Left forelimb (tissue), 1 donor: ENCODE measurements around the gene INO80B.
"Not testable (repeated sequence)": the region's sequence is repeated elsewhere in the genome, so short reads cannot be mapped to it uniquely, and the experiment has no call there.

Source experiments
- DNase-seq: peaks from one replicate; pipeline ENCODE4 v3.0.0-alpha.2; 2018; ENCODE audit warnings: low spot score

INO80B gene

DNA sequence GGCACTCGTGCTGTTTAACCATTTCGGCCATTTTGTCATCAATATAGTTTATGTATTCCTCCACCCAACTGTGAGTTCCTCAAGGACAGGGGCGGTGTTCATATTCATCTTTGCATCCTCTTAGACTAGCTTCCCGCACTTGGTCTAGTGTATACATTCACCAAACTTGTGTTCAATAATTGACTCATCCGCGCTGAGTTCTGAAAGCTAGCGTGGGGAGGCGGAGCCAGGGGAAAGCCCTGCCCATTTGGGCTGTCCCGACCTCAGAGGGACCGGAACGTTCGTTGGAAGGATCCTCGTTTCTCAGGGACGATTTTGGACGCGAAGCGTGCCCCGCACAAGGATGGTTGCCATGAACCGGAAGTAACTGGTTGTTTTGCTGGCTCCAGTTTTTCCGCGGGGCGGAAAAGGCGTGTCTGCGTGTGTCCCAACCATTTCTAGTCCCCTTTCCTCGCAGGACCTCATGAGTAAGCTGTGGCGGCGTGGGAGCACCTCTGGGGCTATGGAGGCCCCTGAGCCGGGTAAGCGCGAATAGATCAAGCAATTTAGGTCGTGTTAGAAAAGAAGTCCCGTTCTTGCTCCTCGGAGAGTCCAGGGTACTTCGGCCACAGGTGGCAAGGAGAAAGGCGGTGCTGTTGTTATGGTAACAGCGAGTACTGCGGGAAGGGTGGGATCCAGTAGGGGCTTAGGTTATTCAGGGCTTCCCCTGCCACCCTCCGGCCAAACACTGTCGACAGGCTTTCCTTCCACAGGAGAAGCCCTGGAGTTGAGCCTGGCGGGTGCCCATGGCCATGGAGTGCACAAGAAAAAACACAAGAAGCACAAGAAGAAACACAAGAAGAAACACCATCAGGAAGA lies at the start of gene INO80B:
Gene INO80B, plus strand, starts transcription at position 434 of the 858 bp plus-strand sequence. Its CDS starts 30 bp downstream, at position 464.
- peak; percentile 96 for DNase-seq

DNA sequence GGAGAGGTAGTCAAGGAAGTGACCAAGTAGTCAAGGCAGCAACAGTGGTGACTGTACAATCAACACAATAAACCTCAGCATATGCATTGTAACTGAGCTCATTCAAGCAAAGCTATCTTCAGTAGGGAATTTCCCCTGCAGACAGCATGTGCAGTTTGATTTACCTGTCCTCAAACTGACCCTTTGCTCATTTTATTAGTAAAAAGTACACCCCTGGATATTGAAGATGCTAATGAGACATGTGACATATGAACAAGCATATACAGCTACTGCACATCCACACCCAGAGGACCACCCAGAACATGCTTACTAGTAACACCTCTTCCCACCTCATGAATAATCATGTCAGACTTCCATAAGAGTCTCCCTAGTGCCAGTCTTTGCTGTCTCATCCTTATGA lies 48.9 kb upstream of the INO80B start:
- DNase-seq, result no peak

DNA sequence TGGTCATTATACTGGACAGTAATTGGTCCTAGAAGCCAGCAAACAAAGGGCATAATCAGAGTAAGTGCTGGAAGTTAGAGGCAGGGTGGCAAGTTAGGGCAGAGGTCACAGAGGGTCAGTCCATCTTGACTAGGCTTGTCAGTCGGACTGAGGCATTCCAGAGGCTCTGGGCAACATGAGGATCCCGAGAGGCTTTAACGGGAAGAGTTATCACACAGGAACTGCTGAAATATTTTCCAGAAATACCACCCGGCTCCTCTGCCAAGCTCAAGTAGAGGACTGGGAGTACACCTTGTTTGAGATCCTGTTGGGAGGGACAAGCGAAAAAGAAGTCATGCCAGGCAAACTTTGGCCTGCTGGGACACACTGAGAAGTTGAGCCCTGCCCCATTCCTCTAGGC lies 47.2 kb upstream of the INO80B start:
- DNase-seq, result no peak

DNA sequence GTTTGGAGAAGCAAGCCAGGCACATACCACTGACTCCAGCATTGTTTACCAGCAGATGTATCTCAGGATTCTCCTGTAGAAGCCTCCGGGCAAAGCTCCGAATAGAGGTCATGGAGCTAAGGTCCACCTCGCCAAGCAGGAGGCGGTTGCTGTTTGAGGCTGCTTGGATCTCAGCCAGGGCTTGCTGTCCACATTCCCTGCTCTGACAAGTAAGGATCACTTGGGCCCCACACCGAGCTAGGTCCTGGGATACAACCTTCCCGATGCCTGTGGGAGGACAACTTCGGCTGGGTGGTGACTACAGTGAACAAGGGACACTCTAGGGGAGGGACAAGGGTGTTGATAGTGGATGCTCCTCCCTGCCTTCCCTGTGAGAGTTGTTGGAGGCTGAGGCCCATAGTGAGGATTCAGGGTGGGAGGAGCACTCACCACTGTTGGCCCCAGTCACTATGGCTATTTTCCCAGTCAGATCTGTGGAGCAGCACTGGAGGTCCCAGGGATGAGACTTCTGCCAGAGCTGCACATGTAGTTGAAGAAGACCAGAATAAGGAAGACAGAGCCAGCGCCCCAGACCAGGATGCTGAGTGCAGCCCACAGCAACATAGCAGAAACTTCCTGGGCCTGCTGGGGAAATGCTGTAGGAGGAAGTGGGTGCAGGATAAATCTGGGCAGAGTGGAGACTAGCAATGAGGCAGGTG lies 41.7 kb upstream of the INO80B start:
- DNase-seq, result peak; percentile 64

DNA sequence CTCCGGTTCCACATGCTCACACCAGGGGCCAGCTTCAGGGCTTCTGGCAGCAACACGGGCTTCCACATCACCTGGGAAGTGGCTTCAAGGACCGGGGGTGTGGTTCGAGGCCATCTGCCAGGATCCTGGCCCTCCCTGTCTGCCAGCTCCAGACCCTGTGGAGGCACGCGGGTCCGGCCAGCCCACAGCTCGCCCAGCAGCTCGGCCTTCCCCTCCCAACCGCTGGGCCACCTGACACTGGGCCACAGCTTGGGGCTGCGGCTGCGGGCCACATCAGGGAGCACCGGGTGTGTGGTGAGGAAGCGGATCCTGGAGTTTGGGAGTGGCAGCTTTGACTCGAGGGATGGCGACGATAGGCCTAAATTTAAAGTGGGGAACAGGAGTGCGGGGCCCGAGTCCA lies 40.4 kb upstream of the INO80B start:
- DNase-seq, result peak; percentile 64

DNA sequence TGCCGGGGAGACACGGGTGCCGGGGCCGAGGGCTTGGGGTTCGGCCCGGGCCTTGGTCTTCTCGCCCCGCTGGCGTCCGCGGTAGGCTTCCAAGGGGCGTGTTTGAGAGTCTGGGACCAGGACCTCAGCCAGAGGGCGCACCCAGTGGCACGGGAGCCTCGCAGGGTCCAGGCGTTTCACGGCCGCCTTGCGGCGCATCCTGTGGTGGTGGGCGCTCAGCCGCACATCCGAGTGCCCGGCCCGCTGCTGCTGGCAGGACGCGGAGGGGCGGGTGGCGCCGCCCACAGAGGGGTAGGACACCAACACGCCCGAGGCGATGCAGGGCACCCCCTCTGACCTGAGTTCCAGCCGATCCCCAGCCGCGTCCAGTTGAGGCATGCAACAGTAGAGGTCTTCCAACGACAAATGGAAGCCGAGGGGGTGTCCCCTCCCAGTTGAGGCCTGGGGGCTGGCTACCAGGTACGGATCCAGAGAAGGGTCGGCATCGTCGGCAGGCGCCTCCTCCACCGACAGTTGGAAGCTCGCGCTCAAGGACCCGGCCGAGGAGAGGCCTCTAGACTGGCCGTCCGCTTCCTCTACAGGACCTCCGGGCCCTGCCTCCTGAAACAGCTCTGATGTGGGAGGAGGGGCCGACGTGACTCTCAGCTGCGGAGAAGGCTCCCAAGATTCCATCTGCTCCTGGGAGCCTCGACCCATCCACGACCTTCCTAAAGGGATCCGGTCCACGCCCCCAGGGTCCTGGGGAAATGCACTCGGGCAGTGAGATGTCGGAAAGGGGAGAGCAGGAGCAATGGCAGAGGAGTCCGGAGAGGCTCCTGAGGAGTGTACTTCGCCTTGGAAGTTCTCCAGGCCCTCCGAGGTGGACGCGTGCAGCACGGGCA lies 39.8 kb upstream of the INO80B start:
- peak; percentile 78 for DNase-seq

DNA sequence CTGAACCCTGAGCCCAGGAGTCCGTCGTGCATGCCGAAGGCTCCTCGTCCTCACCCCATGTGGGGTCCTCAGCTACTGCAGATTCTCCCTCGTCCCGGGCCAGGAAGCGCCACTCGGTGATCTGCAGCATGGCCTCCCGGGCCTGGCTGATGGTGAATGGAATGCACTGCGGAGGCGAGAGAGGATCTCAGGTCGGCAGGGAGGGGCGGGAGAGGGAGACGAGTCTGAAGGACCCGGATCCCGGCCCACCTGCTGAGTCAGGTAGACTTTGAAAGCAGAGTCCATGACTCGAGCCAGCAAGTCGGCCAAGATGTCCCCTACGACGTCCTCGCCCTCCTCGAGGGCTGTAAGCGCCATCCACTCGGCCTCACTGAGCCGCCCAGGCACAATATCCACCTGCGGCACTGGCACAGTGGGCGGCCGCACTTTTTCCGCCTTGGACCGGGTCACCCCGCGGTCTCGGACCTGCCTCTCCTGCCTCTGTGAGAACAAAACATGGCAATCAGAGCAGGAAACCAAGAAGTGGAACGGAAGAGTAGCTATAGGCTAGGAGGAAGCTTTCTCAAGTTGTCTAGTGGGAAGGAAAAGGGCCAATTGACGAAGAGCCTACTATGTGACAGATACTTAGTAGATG lies 39.0 kb upstream of the INO80B start:
- no peak for DNase-seq

DNA sequence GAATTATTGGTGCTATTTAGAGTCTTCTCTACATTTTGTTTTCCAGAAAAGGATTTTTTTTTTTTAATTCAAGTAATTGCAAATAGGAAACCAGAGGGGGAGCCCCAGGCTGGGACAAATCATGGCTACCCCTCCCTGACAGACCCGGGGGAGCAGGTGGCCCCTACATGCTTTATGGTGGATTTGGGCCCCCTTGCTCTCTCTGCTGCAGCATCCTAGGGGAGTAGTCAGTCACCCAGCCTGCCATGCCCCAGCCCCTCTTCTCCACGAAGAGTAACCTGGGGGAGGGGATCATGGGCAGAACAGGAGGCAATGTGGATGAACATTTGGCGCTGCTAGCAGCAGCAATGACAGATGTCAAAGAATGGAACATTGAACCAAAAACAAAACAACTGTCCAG lies 38.1 kb upstream of the INO80B start:
- no peak for DNase-seq

DNA sequence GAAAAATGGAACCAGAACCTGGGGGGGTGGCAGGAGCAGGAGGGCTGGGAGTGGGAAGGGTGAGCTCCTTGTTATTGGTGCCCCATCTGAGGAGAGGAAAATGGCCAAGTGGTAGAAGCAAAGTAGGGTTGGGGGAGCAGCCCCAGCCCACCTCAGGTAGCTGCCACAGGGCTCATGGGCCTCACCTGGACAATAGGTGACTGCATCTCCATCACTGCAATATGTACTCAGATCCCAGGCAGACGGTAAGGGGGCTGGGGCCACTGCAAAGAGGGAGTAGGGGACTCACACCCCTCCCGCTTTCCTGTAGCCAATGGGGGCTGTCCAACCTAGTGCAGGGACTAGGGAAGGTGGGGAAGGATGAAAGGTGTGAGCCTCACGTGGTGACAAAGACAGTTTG lies 37.7 kb upstream of the INO80B start:
- DNase-seq, result peak; percentile 57

DNA sequence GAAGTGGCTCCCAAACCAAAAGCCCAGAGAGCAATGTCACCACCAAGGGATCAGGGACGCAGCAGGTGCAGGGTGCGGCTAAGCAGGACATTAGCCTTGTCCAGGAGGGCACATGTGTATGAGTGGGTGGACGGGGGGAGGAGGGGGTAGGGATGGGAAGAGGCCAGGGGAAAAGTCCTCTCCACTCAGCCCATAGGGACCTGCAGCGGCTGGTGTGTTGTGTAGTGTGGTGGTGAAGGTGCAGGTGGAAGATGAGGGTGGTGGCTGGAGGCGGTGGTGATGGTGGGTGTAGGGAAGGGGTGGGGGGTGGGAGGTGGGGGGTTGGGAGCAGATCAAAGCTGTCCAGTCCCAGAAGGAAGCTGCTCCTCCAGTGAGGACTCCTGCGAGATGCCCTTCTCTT lies 37.1 kb upstream of the INO80B start:
- DNase-seq, result no peak

DNA sequence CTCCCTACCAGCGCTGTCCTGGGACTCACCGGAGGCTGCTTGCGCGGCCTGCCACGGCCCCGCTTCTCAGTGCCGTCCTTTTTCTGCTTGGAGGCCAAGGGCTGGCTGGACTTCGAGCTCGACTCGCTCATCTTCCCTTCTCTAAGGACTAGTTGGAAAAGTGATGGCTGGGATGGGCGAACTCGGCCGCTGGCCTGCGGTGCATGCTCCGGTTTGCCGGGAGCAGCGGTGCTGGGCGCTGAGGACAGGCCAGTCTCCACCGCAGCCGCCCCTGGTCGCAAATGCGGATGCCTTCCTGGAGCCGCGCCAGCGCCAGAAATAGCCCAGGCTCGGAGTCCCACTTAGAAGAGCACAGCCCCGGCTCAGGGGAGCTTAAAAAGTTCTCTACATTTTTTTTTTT lies 36.6 kb upstream of the INO80B start:
- DNase-seq, result peak; percentile 64

DNA sequence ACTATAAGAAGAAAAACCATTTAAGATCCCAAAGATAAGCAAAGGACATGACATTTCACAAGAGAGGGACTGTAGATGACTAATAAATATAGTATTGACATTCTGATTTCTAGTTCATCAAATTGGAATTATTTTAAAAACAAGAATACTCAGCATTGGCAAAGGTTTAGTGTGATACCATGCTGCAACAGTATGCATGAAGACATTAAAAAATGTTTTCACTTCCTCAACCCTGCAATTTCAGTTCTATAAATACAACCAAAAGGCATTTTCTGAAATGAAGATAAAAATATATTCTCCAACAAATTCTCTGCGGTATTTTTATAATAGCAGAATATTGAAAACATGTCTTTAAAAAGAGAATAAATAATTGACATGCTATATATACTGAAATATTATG lies 35.5 kb upstream of the INO80B start:
- DNase-seq, result no peak

DNA sequence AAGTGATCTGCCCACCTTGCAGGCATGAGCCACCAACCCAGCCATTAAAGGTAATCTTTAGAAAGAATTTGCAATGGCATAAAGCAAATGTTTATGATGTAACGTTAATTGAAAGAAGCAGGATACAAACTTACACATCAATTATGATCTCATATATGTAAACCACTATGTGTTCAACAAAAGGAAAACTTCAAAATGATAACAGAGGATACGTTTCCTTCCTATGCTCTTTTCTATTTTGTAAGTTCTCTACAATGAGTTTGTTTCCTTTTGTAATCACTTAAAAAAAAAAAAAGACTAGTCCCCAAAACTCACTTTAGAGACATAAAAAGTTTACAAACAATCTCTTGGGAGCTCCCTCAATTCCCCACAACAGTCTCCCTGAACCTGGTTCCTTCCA lies 34.9 kb upstream of the INO80B start:
- DNase-seq, result no peak

DNA sequence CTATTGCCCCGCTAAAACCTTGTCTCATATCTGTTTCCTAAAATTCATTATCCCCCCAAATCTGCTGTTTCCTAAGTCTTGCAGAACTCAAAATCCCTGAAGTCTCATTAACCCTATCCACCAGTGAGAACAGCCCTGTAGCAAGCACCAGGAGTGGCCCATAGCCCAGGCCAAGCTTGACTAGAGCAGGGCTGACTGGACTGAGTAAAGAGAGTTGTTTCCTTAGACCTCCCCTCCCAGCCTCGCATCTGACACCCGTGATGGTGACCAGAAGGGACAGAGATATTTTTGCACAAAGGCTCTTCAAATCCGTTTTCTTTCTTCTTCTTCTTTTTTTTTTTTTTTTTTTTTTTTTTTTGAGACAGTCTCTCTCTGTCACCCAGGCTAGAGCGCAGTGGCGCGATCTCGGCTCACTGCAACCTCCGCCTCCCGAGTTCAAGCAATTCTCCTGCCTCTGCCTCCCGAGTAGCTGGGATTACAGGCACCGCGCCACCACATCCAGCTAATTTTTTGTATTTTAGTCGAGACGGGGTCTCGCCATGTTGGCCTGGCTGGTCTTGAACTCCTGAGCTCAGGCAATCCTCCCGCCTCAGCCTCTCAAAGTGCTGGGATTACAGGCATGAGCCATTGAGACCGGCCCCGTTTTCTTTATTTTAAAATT lies 34.3 kb upstream of the INO80B start:
- DNase-seq, result not testable (repeated sequence)

DNA sequence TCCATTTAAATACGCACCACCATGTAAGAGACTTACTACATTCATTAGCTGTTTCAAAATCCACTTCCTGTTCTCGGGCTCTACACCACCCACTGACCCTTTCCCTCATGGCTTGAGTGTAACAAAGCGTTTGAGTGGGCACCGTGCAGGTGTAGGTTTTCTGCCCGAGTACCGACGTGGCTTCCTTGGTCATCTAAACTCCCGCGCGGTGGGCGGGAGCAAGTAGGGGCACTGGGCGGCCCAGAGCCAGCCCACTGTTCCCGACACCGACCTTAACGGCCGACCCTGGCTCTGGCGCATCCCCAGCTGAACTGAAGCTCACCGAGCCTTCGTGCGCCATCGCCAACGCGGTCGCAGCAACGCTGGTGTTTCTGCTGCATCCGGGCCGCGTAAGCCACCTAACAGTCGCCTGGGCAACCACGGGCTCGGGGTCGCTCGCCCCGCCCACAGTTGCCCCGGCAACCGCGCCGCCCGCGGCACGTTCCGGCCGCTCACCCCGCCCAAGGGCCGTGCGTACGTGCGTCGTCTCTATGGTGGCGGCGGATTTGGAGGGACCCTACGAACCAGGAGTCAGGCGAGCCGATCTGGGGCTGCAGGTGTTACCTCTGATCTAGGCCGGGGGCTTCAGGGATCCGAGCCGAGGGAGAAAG lies 33.5 kb upstream of the INO80B start, which contains the start of the genes C2orf81 and WDR54:
Gene C2orf81, minus strand, starts transcription at position 399 of the 650 bp plus-strand sequence. Its CDS starts 59 bp downstream, at position 340.
Gene WDR54, plus strand, starts transcription at position 510 of the 650 bp plus-strand sequence. CDS start 424 bp downstream, outside the sequence.
- peak; percentile 91 for DNase-seq

DNA sequence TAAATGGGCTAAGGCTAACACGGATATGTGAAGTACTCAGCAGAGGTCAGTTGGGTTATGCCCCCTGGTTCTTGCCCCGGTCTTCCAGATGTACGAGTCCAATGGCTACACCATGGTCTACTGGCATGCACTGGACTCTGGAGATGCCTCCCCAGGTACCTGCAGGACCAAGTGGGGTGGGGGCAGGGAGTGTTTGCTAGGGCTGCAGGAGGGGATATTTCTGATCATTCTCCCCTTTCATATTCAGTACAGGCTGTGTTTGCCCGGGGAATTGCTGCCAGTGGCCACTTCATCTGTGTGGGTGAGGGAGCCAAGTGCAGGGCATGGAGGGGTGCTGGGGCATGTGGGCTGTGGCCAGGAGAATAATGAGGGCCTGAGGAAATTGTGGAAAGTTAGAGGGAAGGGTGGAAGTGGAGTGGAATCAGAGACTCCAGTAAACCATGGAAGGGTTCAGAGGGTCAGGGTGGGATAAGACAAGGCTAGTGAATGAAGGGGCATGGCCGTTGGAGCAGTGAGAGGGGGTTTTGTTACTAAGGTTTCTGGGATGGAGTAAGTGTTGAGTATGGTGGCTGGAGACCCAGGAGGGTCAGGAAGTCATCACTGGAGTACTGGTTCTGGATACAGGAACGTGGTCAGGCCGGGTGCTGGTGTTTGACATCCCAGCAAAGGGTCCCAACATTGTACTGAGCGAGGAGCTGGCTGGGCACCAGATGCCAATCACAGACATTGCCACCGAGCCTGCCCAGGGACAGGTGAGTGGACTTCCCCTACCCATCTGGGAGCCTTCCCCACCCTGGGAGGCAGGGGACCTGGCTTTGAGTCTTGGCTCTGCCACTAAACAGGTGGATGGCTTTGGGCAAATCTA lies 31.4 kb upstream of the INO80B start:
- no peak for DNase-seq

DNA sequence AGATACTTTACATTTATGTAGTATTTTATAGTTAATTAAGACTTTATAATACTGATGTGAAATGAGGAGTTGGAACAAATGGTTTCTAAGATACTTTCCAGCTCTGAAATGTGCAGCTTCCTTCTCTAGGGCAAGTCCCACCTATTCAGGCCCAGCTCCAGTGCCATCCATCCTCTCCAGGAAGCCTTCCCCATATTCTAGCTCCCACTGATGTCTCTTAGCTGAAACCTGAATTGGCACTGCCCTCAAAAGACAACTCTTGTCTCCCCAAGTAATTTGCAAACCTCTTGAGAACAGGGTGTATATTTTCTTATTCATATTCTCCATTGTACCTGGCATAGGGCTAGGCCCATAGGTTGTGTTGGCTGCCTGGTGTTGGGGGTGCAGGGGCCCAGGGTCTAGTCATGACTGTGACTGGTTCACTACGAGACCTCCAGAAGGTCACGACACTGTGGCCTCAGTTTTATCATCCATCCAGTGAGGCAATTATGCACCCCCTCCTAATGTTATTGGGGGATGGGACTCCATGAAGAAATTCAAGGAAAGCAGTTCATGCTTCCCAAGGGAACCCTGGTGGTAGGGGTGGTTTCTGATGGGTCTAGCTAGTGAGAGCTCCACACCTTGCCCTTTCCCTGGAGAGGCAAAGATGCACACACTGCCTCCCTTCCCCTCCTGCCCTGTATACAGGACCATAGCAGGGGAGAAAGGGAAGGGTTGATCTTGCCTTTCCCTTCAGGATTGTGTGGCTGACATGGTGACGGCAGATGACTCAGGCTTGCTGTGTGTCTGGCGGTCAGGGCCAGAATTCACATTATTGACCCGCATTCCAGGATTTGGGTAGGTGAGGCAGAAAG lies 30.5 kb upstream of the INO80B start:
- DNase-seq, result no peak

DNA sequence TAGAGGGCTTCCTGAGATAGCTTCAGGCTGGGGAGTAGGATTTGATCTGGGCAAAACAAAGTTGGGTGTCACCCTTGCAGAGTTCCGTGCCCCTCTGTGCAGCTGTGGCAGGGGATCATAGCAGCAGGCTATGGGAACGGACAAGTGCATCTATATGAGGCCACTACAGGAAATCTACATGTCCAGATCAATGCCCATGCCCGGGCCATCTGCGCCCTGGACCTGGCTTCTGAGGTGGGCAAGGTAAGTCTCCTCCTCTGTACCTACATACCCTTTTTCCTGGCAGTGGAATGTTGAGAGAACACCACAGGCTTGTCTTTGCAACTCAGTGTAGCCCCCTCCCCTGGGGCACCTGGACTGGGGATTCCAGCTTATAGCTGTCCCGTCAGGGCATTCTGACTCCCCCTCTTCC lies 29.9 kb upstream of the INO80B start:
- no peak for DNase-seq

DNA sequence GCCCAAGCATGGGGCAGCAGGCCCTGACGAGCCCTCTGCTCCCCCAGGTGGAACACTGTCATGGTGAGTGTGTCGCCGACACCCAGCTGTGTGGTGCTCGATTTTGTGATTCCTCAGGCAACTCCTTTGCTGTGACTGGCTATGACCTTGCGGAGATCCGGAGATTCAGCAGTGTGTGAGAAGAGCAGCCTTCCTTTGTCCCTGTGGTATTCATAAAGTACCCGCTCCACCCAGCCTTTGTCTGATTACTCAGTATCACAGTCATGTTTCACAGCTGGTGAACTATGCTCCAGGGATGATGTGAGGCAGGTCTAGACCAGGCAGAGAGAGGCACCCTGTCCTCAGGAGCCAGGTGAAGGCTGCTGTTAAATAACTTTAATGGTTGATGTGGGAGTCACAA lies 29.4 kb upstream of the INO80B start:
- no peak for DNase-seq
